Measurements from ENCODE around the gene PITPNM3.

DNA sequence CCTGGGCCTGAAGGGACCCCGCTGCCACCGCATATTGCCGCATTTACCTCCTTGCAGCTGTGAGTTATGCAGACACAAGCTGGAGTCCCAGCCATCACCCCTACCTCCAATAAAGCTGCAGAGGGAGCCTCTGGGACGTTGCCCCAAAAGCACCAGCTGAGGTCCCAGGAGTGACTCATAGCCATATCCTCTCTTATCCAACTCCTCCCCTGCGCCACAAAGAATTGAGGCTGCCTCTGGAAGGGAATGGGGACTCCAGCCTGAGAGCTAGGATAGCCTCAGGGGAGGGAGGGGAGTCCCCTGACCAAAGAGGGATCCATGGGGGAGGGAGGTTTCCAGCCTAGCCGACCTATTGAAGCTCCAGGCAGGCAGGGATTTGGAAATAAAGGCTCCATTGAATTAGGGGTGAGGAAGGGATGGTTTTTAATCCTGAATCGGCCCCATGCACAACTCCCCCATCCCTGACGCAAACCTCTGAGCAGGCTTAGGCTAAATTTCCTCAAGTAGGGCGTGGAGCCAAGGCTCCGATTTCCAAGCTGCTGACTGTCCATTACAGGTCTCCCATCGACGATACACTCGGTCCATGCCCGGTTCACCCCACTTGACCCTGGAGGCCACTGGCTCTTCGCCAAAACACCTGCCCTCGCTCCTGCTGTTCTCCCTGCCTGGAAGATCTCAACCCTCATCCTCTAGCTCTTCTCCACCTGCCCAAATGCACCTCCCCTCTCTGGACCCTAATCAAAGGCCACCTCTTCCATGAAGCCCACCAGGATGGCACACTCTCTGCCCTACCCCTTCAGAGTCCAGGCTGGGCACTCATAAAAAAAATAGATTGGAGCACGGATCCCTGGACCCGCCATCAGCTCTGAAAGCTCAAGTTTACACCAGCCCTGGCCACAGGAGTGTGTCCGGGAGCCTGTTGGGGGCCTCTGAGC lies 84.6 kb downstream of the PITPNM3 start:
- no peak for TF ChIP-seq POLR2A (IDR thresholded peaks at IDR 0.05)
- no peak for TF ChIP-seq CTCF (IDR thresholded peaks at IDR 0.05 in 8 of 11, conservative IDR thresholded peaks at IDR 0.05 in 3 of 11)
- no peak for TF ChIP-seq POLR2AphosphoS5 (IDR thresholded peaks at IDR 0.05)

Data from spleen (tissue), 7 donors.